ENCODE data around the gene CFD. TPM values are rescaled to one million over a fixed set of nuclear protein-coding genes. Genes with fewer than 3 reads are reported as not detected.

The CFD gene
- 15.3 TPM for total RNA-seq

GRCh38 chr19:858868-859843, at the start of gene CFD:
Gene CFD (plus strand): TSS chr19:859664. CDS start chr19:859690, 26 bp downstream.

GRCh38 chr19:821825-822503, 37.5 kb upstream of the CFD start, which contains the start of gene PLPPR3:
Gene PLPPR3 (minus strand): TSS chr19:821955. CDS start chr19:821559, 396 bp downstream.

GRCh38 chr19:827710-828321, 31.6 kb upstream of the CFD start, which contains the start of gene AZU1:
Gene AZU1 (plus strand): TSS chr19:827837. CDS start chr19:827847, 10 bp downstream.

GRCh38 chr19:840519-841206, 18.8 kb upstream of the CFD start, which contains the start of gene PRTN3:
Gene PRTN3 (plus strand): TSS chr19:840999. CDS start chr19:841009, 10 bp downstream.

GRCh38 chr19:852136-853013, 7.1 kb upstream of the CFD start, which contains the start of gene ELANE:
Gene ELANE (plus strand): TSS chr19:852303. CDS start chr19:852329, 26 bp downstream.

GRCh38 chr19:892894-893689, 33.6 kb downstream of the CFD start, which contains the start of the genes MED16 and RNU6-9:
Gene MED16 (minus strand): TSS chr19:893187. CDS start chr19:891131, 2,056 bp downstream.
Gene RNU6-9 (plus strand): TSS chr19:893484.

Other genes with a start within 250 kb of the CFD start
- gene POLRMT, start 226.1 kb upstream of the CFD start, total RNA-seq, result 33.2 TPM
- not detected for gene FGF22, start 219.8 kb upstream of the CFD start, total RNA-seq
- 25.8 TPM for gene RNF126, start 196.4 kb upstream of the CFD start, total RNA-seq
- gene FSTL3, start 183.3 kb upstream of the CFD start, total RNA-seq, result 36.6 TPM
- gene PRSS57, start 164.2 kb upstream of the CFD start, total RNA-seq, result not detected
- 145 TPM for gene PALM, start 150.7 kb upstream of the CFD start, total RNA-seq
- gene MISP, start 108.6 kb upstream of the CFD start, total RNA-seq, result 1.4 TPM
- 113 TPM for gene PTBP1, start 62.2 kb upstream of the CFD start, total RNA-seq
- gene PLPPR3, start 37.7 kb upstream of the CFD start, total RNA-seq, result 21.2 TPM
- gene AZU1, start 31.8 kb upstream of the CFD start, total RNA-seq, result 3.4 TPM
- gene PRTN3, start 18.7 kb upstream of the CFD start, total RNA-seq, result 2.5 TPM
- gene ELANE, start 7.4 kb upstream of the CFD start, total RNA-seq, result 6.4 TPM
- gene MED16, start 33.5 kb downstream of the CFD start, total RNA-seq, result 70.6 TPM
- not detected for gene RNU6-9, start 33.8 kb downstream of the CFD start, total RNA-seq
- gene R3HDM4, start 53.6 kb downstream of the CFD start, total RNA-seq, result 34.8 TPM
- not detected for gene KISS1R, start 57.7 kb downstream of the CFD start, total RNA-seq
- gene ARID3A, start 66.4 kb downstream of the CFD start, total RNA-seq, result 12.7 TPM
- gene WDR18, start 124.7 kb downstream of the CFD start, total RNA-seq, result 52.4 TPM
- gene GRIN3B, start 140.8 kb downstream of the CFD start, total RNA-seq, result not detected
- 103 TPM for gene TMEM259, start 161.5 kb downstream of the CFD start, total RNA-seq
- gene RNU6-2, start 161.9 kb downstream of the CFD start, total RNA-seq, result not detected
- gene CNN2, start 166.9 kb downstream of the CFD start, total RNA-seq, result 60.9 TPM
- 84.4 TPM for gene ABCA7, start 180.4 kb downstream of the CFD start, total RNA-seq
- gene ARHGAP45, start 207.5 kb downstream of the CFD start, total RNA-seq, result 11.5 TPM
- gene POLR2E, start 235.7 kb downstream of the CFD start, total RNA-seq, result 101 TPM
- 157 TPM for gene GPX4, start 244.3 kb downstream of the CFD start, total RNA-seq